GM23338 (cell line): ENCODE results near the gene NFS1. TPM values are rescaled to one million over a fixed set of nuclear protein-coding genes. Genes with fewer than 3 reads are reported as not detected.

Experiments
- ATAC-seq: fragments of 200-7000 bp; cut with Tn5 transposase; 3 replicates; pipeline ENCODE4 v1.9.1; 2020
- DNase-seq: peaks from one replicate; pipeline ENCODE4 v3.0.0-alpha.2; 2015; ENCODE audit warnings: low spot score
- H2AFZ ChIP-seq: fragments of 200-600 bp; sonication (generic); 2 replicates; pipeline ENCODE4 v1.8.0; 2016; ENCODE audit warnings: antibody characterized with exemption, mild to moderate bottlenecking, moderate library complexity
- H3F3A ChIP-seq: fragments of 200-600 bp; sonication (generic); replicated peaks from 2 replicates; pipeline ENCODE4 v1.8.0; 2017; ENCODE audit warnings: antibody characterized with exemption, mixed run types, low read depth
- H3K27ac ChIP-seq: fragments of 200-600 bp; sonication (generic); 2 replicates; pipeline ENCODE4 v1.6.1; 2016; ENCODE audit warnings: low read depth
- H3K27me3 ChIP-seq: fragments of 200-600 bp; sonication (generic); 2 replicates; pipeline ENCODE4 v1.8.0; 2016; ENCODE audit warnings: mild to moderate bottlenecking, mixed run types, moderate library complexity; ENCODE audit not compliant: insufficient read depth
- H3K36me3 ChIP-seq: fragments of 200-600 bp; sonication (generic); 2 replicates; pipeline ENCODE4 v1.8.0; 2016; ENCODE audit warnings: mild to moderate bottlenecking; ENCODE audit not compliant: insufficient read depth
- H3K4me1 ChIP-seq: fragments of 200-600 bp; sonication (generic); 2 replicates; pipeline ENCODE4 v1.8.0; 2016; ENCODE audit warnings: mild to moderate bottlenecking, moderate library complexity; ENCODE audit not compliant: insufficient read depth
- H3K4me2 ChIP-seq: fragments of 200-600 bp; sonication (generic); 2 replicates; pipeline ENCODE4 v1.7.1; 2017; ENCODE audit warnings: mixed run types
- H3K4me3 ChIP-seq: fragments of 200-600 bp; sonication (generic); 2 replicates; pipeline ENCODE4 v1.6.1; 2016; ENCODE audit warnings: mixed run types
- H3K79me2 ChIP-seq: fragments of 200-600 bp; sonication (generic); replicated peaks from 2 replicates; pipeline ENCODE4 v1.8.0; 2017; ENCODE audit warnings: mild to moderate bottlenecking; ENCODE audit not compliant: insufficient read depth
- H3K9me2 ChIP-seq: fragments of 200-600 bp; sonication (generic); 2 replicates; pipeline ENCODE4 v1.8.0; 2017; ENCODE audit not compliant: insufficient read depth
- H4K20me1 ChIP-seq: fragments of 200-600 bp; sonication (generic); replicated peaks from 2 replicates; pipeline ENCODE4 v1.8.0; 2017; ENCODE audit warnings: mild to moderate bottlenecking; ENCODE audit not compliant: insufficient read depth
- H3K27ac Mint-ChIP-seq: 2 replicates; pipeline ENCODE4 v1.8.0; 2020; ENCODE audit warnings: inconsistent platforms, mild to moderate bottlenecking, moderate library complexity, mixed read lengths
- H3K27me3 Mint-ChIP-seq: 3 replicates; pipeline ENCODE4 v1.8.0; 2022; ENCODE audit warnings: low read depth, mild to moderate bottlenecking, moderate library complexity, mixed read lengths, inconsistent platforms; ENCODE audit not compliant: insufficient read depth, poor library complexity
- H3K36me3 Mint-ChIP-seq: 3 replicates; pipeline ENCODE4 v1.8.0; 2021; ENCODE audit warnings: low read depth, mild to moderate bottlenecking, inconsistent platforms, moderate library complexity, mixed read lengths
- H3K4me1 Mint-ChIP-seq: 3 replicates; pipeline ENCODE4 v1.8.0; 2020; ENCODE audit warnings: mild to moderate bottlenecking, inconsistent platforms, mixed read lengths
- H3K4me3 Mint-ChIP-seq: 3 replicates; pipeline ENCODE4 v1.8.0; 2021; ENCODE audit warnings: moderate library complexity, mild to moderate bottlenecking, inconsistent platforms, mixed read lengths
- H3K9me3 Mint-ChIP-seq: 3 replicates; pipeline ENCODE4 v1.8.0; 2020; ENCODE audit warnings: moderate library complexity, mild to moderate bottlenecking, inconsistent platforms, mixed read lengths
- CREB1 ChIP-seq: fragments of 250-450 bp; sonication (Bioruptor Pico); IDR thresholded peaks from 2 replicates; pipeline ENCODE4 v1.5.0; 2020; ENCODE audit warnings: low read depth, mild to moderate bottlenecking, moderate library complexity
- CTCF ChIP-seq, 2 experiments: fragments of 200-600 bp in 1 of 2; sonication (generic) in 1 of 2; conservative IDR thresholded peaks; 2 replicates each; pipeline versions ENCODE4 v1.5.1 to v1.6.1; 2016 to 2017; ENCODE audit warnings: antibody characterized with exemption in 2 of 2, low read depth in 2 of 2, mild to moderate bottlenecking in 2 of 2, moderate library complexity in 1 of 2
- EZH2 ChIP-seq: fragments of 200-600 bp; sonication (generic); IDR thresholded peaks from one replicate; pipeline ENCODE4 v1.8.0; 2017; ENCODE audit warnings: antibody characterized with exemption, mild to moderate bottlenecking, low read depth; ENCODE audit not compliant: unreplicated experiment
- EZH2phosphoT487 ChIP-seq: fragments of 200-600 bp; sonication (generic); IDR thresholded peaks from one replicate; pipeline ENCODE4 v1.8.1; 2018; ENCODE audit warnings: antibody characterized with exemption; ENCODE audit not compliant: unreplicated experiment
- JUNB ChIP-seq: IDR thresholded peaks from one replicate; pipeline ENCODE4 v1.6.1; 2016; ENCODE audit warnings: antibody characterized with exemption; ENCODE audit not compliant: unreplicated experiment
- NANOG ChIP-seq: IDR thresholded peaks from 2 replicates; pipeline ENCODE4 v1.6.1; 2016; ENCODE audit warnings: antibody characterized with exemption, borderline replicate concordance
- POLR2AphosphoS5 ChIP-seq: IDR thresholded peaks from 2 replicates; pipeline ENCODE4 v1.6.1; 2016; ENCODE audit warnings: antibody characterized with exemption, low read depth
- STAT1 ChIP-seq: IDR thresholded peaks from one replicate; pipeline ENCODE4 v1.6.1; 2016; ENCODE audit warnings: antibody characterized with exemption; ENCODE audit not compliant: unreplicated experiment
- ZNF114 ChIP-seq: fragments of 250-450 bp; sonication (Bioruptor Pico); IDR thresholded peaks from 2 replicates; pipeline ENCODE4 v1.5.0; 2020; ENCODE audit warnings: mild to moderate bottlenecking, moderate library complexity
- ZNF331 ChIP-seq: fragments of 250-450 bp; sonication (Bioruptor Pico); IDR thresholded peaks from 2 replicates; pipeline ENCODE4 v1.5.0; 2020; ENCODE audit warnings: low read depth, mild to moderate bottlenecking, moderate library complexity
- polyA plus RNA-seq: library from polyadenylated mRNA; unstranded; fragments of >200 nt; fragmentation: Nextera tagmentation; extraction: Ambion mirVana; gene quantifications from 2 replicates; pipeline ENCODE4 v1.2.1, GENCODE V29; 2016
- total RNA-seq: library from RNA; depleted of rRNA; stranded (reverse); fragments of >200 nt; shearing (Covaris generic); gene quantifications from 2 replicates; pipeline ENCODE4 v1.2.3, GENCODE V29; 2014
- TF ChIP-seq, protein P1 (sequence below): IDR thresholded peaks from one replicate; pipeline ENCODE4 v1.6.1; 2018; ENCODE audit warnings: antibody characterized with exemption; ENCODE audit not compliant: unreplicated experiment
- TF ChIP-seq, protein P2 (sequence below): IDR thresholded peaks from 2 replicates; pipeline ENCODE4 v1.6.1; 2016; ENCODE audit warnings: antibody characterized with exemption
- TF ChIP-seq, protein P3 (sequence below): fragments of 250-450 bp; sonication (Bioruptor Pico); IDR thresholded peaks from 2 replicates; pipeline ENCODE4 v1.5.0; 2020; ENCODE audit warnings: mild to moderate bottlenecking, moderate library complexity

NFS1 gene
- total and polyA plus RNA-seq, 2 experiments from 2014 or later, result 22.8 to 35.7 TPM

- H3K4me3 ChIP-seq, result no peak overlapping the region
- H2AFZ ChIP-seq, result no peak overlapping the region
- H4K20me1 ChIP-seq, result peaks cover 77% of the 10 kb centered on the region
- peaks cover 54% of the 10 kb centered on the region for H3F3A ChIP-seq
- Mint-ChIP-seq H3K4me1 (no peaks in the 10 kb centered on the region; the same call in 2 of the 3 replicates), H3K27me3 (peaks cover 10% of the 10 kb centered on the region), H3K36me3 (peaks cover 100% of the 10 kb centered on the region), H3K27ac (no peak overlapping the region), H3K4me3 (no peak overlapping the region), H3K9me3 (no peaks in the 10 kb centered on the region)
- peaks cover 97% of the 10 kb centered on the region for H3K36me3 ChIP-seq
- H3K4me1 ChIP-seq, result no peaks in the 10 kb centered on the region
- ATAC-seq (no peak), DNase-seq (no peak)
- TF ChIP-seq CREB1 (CRISPR knock-in tag), result no peak
- no peak for TF ChIP-seq EZH2
- no peak for TF ChIP-seq JUNB
- TF ChIP-seq, protein P1, sequence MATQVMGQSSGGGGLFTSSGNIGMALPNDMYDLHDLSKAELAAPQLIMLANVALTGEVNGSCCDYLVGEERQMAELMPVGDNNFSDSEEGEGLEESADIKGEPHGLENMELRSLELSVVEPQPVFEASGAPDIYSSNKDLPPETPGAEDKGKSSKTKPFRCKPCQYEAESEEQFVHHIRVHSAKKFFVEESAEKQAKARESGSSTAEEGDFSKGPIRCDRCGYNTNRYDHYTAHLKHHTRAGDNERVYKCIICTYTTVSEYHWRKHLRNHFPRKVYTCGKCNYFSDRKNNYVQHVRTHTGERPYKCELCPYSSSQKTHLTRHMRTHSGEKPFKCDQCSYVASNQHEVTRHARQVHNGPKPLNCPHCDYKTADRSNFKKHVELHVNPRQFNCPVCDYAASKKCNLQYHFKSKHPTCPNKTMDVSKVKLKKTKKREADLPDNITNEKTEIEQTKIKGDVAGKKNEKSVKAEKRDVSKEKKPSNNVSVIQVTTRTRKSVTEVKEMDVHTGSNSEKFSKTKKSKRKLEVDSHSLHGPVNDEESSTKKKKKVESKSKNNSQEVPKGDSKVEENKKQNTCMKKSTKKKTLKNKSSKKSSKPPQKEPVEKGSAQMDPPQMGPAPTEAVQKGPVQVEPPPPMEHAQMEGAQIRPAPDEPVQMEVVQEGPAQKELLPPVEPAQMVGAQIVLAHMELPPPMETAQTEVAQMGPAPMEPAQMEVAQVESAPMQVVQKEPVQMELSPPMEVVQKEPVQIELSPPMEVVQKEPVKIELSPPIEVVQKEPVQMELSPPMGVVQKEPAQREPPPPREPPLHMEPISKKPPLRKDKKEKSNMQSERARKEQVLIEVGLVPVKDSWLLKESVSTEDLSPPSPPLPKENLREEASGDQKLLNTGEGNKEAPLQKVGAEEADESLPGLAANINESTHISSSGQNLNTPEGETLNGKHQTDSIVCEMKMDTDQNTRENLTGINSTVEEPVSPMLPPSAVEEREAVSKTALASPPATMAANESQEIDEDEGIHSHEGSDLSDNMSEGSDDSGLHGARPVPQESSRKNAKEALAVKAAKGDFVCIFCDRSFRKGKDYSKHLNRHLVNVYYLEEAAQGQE, result no peak
- TF ChIP-seq ZNF331 (CRISPR knock-in tag), result no peak
- TF ChIP-seq, protein P2, sequence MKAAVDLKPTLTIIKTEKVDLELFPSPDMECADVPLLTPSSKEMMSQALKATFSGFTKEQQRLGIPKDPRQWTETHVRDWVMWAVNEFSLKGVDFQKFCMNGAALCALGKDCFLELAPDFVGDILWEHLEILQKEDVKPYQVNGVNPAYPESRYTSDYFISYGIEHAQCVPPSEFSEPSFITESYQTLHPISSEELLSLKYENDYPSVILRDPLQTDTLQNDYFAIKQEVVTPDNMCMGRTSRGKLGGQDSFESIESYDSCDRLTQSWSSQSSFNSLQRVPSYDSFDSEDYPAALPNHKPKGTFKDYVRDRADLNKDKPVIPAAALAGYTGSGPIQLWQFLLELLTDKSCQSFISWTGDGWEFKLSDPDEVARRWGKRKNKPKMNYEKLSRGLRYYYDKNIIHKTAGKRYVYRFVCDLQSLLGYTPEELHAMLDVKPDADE, result no peak
- no peak for TF ChIP-seq CTCF (conservative IDR thresholded peaks at IDR 0.05; ENCODE audit: low read depth in 2 of 2)
- no peak for TF ChIP-seq ZNF114
- no peak for TF ChIP-seq EZH2phosphoT487
- TF ChIP-seq NANOG, result no peak
- no peak for TF ChIP-seq STAT1
- TF ChIP-seq POLR2AphosphoS5, result no peak
- TF ChIP-seq, protein P3, sequence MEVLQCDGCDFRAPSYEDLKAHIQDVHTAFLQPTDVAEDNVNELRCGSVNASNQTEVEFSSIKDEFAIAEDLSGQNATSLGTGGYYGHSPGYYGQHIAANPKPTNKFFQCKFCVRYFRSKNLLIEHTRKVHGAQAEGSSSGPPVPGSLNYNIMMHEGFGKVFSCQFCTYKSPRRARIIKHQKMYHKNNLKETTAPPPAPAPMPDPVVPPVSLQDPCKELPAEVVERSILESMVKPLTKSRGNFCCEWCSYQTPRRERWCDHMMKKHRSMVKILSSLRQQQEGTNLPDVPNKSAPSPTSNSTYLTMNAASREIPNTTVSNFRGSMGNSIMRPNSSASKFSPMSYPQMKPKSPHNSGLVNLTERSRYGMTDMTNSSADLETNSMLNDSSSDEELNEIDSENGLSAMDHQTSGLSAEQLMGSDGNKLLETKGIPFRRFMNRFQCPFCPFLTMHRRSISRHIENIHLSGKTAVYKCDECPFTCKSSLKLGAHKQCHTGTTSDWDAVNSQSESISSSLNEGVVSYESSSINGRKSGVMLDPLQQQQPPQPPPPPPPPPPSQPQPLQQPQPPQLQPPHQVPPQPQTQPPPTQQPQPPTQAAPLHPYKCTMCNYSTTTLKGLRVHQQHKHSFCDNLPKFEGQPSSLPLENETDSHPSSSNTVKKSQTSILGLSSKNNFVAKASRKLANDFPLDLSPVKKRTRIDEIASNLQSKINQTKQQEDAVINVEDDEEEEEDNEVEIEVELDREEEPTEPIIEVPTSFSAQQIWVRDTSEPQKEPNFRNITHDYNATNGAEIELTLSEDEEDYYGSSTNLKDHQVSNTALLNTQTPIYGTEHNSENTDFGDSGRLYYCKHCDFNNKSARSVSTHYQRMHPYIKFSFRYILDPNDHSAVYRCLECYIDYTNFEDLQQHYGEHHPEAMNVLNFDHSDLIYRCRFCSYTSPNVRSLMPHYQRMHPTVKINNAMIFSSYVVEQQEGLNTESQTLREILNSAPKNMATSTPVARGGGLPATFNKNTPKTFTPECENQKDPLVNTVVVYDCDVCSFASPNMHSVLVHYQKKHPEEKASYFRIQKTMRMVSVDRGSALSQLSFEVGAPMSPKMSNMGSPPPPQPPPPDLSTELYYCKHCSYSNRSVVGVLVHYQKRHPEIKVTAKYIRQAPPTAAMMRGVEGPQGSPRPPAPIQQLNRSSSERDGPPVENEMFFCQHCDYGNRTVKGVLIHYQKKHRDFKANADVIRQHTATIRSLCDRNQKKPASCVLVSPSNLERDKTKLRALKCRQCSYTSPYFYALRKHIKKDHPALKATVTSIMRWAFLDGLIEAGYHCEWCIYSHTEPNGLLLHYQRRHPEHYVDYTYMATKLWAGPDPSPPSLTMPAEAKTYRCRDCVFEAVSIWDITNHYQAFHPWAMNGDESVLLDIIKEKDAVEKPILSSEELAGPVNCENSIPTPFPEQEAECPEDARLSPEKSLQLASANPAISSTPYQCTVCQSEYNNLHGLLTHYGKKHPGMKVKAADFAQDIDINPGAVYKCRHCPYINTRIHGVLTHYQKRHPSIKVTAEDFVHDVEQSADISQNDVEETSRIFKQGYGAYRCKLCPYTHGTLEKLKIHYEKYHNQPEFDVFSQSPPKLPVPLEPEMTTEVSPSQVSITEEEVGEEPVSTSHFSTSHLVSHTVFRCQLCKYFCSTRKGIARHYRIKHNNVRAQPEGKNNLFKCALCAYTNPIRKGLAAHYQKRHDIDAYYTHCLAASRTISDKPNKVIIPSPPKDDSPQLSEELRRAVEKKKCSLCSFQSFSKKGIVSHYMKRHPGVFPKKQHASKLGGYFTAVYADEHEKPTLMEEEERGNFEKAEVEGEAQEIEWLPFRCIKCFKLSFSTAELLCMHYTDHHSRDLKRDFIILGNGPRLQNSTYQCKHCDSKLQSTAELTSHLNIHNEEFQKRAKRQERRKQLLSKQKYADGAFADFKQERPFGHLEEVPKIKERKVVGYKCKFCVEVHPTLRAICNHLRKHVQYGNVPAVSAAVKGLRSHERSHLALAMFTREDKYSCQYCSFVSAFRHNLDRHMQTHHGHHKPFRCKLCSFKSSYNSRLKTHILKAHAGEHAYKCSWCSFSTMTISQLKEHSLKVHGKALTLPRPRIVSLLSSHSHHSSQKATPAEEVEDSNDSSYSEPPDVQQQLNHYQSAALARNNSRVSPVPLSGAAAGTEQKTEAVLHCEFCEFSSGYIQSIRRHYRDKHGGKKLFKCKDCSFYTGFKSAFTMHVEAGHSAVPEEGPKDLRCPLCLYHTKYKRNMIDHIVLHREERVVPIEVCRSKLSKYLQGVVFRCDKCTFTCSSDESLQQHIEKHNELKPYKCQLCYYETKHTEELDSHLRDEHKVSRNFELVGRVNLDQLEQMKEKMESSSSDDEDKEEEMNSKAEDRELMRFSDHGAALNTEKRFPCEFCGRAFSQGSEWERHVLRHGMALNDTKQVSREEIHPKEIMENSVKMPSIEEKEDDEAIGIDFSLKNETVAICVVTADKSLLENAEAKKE, result no peak
- H3K27ac ChIP-seq, result no peak overlapping the region
- H3K4me2 ChIP-seq, result no peak overlapping the region
- no peaks in the 10 kb centered on the region for H3K9me2 ChIP-seq
- no peaks in the 10 kb centered on the region for H3K27me3 ChIP-seq
- H3K79me2 ChIP-seq, result peaks cover 92% of the 10 kb centered on the region
These were observed 15.0 kb upstream of the NFS1 start for GRCh38 chr20:35714127-35714526.
